Fibroblast of mammary gland (primary cell): ENCODE measurements around the gene PPIA.
A peak's percentile ranks its signal among the peaks of the same experiment; 100 is the strongest.
"Not testable (repeated sequence)": the region's sequence is repeated elsewhere in the genome, so short reads cannot be mapped to it uniquely, and the experiment has no call there.

Experiments
- DNase-seq: peaks from one replicate; pipeline ENCODE4 v3.0.0-alpha.2; 2010; ENCODE audit warnings: low read depth
- H3K4me3 ChIP-seq: 2 replicates; pipeline ENCODE4 v1.5.1; 2011; ENCODE audit warnings: low read depth, mild to moderate bottlenecking, low read length, moderate library complexity; ENCODE audit not compliant: control insufficient read depth
- CTCF ChIP-seq: conservative IDR thresholded peaks from 2 replicates; pipeline ENCODE4 v1.5.1; 2011; ENCODE audit warnings: low read depth, low read length, inconsistent platforms; ENCODE audit not compliant: control insufficient read depth, insufficient read depth

PPIA gene

DNA sequence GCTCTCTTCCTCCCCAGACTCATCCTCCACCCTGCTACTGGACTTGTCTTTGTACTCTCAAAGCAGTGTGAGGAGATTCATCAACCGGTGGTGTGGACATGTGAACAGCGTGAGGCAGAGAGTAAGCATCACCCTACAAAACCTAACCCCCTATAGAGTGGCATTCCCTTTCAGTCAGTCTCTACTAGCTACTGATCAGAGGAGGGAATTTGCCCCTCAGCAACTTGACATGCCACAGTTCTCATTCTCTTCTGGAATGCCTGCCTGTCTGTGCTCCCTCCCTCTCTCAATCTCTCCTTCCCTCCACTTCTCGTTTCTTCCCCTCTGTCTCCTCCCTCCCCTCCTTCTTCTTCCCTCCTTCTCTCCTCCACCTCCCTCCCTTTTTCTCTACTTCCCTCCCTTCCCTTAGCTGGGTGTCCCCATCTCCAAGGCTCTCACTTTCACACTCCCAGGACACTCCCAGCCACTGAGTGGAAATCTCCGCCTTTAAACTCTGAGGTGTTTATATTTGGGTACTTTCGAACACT, 26.8 kb downstream of the PPIA start:
- H3K4me3 ChIP-seq = no peak overlapping the region
- TF ChIP-seq CTCF = no peak
- DNase-seq = no peak

DNA sequence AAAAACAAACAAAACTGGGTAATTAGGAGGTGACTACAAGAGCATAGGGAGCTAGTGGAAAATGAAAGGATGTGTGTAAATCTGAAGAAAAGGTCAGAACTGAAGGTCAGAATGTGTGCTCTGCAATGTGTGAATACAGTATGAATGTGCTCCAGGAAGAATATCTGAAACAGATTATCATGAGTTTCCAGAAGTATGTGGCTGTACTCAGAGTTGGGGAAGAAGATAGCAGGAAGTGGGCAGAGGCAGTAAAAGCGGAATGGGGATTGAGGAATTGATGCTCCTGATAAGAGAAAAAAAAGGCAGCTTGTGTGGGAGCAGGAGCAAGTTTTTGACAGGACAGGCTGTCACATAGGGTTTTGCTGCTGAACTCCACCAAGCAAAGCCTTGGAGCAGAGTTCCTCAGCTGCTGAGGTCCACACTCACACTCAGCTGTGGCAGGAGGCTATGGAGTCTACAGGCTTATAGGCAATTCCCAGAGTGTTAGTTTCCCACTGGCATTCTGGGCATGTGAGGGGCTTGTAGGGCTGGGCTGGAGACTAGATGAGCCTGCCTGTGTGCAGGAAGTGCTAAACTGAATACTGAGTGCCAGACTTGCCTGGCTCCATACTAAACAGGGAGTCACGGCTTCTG, 28.5 kb downstream of the PPIA start:
- no peak for TF ChIP-seq CTCF
- no peak for DNase-seq
- H3K4me3 ChIP-seq = no peak overlapping the region

- no peak overlapping the region for H3K4me3 ChIP-seq
- DNase-seq = no peak
- no peak for TF ChIP-seq CTCF
These were observed 31.1 kb downstream of the PPIA start for GRCh38 chr7:44827567-44827966.

- DNase-seq = no peak
- TF ChIP-seq CTCF = no peak
- no peak overlapping the region for H3K4me3 ChIP-seq
These were observed 42.3 kb downstream of the PPIA start for GRCh38 chr7:44838751-44839150.

DNA sequence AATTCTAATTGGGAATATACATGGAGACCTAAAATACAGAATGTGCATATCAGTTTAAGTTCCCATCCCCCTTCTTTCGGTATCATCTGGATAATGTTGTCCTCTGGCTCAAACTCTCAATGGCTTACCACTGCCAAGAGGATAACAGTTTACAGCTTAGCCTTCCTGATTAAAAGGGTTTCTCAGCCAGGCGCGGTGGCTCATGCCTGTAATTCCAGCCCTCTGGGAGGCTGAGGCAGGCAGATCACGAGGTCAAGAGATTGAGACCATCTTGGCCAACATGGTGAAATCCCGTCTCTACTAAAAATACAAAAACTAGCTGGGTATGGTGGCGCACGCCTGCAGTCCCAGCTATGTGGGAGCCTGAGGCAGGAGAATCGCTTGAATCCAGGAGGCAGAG, 46.2 kb downstream of the PPIA start:
- not testable (repeated sequence) for H3K4me3 ChIP-seq, DNase-seq

- not testable (repeated sequence) for H3K4me3 ChIP-seq, DNase-seq
These were observed 47.0 kb downstream of the PPIA start for GRCh38 chr7:44843440-44843839.

DNA sequence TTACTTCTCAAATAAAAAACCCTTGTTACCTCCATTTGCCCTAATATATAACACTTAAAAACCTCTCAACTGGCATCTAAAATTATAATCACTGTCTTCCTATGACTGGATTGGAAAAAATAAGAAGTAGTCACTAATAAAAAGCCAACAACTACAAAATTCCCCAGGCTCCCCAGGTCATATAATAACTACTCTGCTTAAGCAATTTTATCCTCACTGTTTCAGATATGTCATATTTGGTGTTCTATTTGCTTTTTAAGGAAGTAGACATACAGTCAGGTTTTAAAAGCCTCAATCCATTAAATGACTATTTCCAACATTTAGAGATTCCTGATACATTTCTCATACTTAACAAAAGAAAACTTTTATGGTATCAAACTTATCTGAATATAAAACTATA, 49.0 kb downstream of the PPIA start:
- no peak for TF ChIP-seq CTCF
- DNase-seq = no peak
- no peak overlapping the region for H3K4me3 ChIP-seq

GRCh38 chr7:44846390-44846789, 49.9 kb downstream of the PPIA start:
- H3K4me3 ChIP-seq = peak overlapping the region; percentile 77
- DNase-seq = not testable (repeated sequence)
